Measurements from ENCODE around the gene CD300C. TPM values are rescaled to one million over a fixed set of nuclear protein-coding genes. Genes with fewer than 3 reads are reported as not detected.
A peak's percentile ranks its signal among the peaks of the same experiment; 100 is the strongest.

The CD300C gene
- total RNA-seq, 2 donors from 2014 or later = 0.35 to 1.1 TPM

DNA sequence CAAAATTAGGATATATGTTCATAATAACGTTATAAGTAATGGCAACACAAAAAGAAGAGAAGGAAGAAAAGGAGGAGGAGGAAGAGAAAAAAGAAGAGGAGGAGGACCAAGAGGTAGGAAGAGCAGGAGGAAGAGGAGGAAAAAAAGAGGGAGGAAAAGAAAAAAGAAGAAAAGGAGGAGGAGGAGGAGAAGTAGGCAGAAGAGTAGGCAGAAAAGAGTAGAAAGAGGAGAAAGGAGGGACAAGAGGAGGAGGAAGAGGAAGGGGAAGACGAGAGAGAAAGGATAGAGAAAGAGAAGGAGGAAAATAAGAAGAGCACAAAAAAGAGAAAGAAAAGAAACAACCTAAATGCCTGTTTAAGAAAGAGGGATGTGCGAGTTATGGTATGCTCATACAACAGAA lies 9.0 kb downstream of the CD300C start:
- no peaks in the 10 kb centered on the region for H3K36me3 ChIP-seq
- intact Hi-C loops (cut with DNase I) = no loop called here
- no peak overlapping the region for H3K9ac ChIP-seq (ENCODE audit: low read depth in 2 of 2, low read length in 2 of 2)
- no peak for DNase-seq
- H3K4me3 ChIP-seq = no peak overlapping the region
- H3K27me3 ChIP-seq = no peaks in the 10 kb centered on the region
- no peaks in the 10 kb centered on the region for H3K9me3 ChIP-seq
- TF ChIP-seq, protein P1, sequence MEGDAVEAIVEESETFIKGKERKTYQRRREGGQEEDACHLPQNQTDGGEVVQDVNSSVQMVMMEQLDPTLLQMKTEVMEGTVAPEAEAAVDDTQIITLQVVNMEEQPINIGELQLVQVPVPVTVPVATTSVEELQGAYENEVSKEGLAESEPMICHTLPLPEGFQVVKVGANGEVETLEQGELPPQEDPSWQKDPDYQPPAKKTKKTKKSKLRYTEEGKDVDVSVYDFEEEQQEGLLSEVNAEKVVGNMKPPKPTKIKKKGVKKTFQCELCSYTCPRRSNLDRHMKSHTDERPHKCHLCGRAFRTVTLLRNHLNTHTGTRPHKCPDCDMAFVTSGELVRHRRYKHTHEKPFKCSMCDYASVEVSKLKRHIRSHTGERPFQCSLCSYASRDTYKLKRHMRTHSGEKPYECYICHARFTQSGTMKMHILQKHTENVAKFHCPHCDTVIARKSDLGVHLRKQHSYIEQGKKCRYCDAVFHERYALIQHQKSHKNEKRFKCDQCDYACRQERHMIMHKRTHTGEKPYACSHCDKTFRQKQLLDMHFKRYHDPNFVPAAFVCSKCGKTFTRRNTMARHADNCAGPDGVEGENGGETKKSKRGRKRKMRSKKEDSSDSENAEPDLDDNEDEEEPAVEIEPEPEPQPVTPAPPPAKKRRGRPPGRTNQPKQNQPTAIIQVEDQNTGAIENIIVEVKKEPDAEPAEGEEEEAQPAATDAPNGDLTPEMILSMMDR (IDR thresholded peaks at IDR 0.05) = no peak
- no peak overlapping the region for H3K27ac ChIP-seq
- no peaks in the 10 kb centered on the region for H3K4me1 ChIP-seq

DNA sequence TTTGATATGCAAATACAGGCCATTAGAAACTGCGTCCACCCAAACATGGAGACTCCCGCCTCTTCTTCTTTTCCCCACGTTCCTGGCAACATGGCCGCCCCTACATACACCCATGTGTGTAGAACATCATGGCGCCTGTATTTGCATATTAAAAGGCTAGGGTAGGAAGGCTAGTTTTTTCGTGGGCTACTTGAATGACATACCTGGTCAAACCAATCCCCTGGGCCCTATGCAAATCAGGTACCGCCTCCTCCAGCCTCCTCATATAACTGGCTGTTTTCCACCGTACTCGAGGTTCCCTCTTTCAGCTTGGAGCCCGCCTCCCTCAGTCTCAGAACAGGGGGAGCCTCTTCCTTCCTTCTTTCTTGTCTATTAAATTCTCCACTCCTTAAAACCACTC lies 13.8 kb downstream of the CD300C start:
- H3K27me3 ChIP-seq = no peaks in the 10 kb centered on the region
- no peak overlapping the region for H3K4me3 ChIP-seq
- TF ChIP-seq, protein P1 (IDR thresholded peaks at IDR 0.05) = no peak
- intact Hi-C loops (cut with DNase I) = no loop called here
- no peak overlapping the region for H3K9ac ChIP-seq (ENCODE audit: low read depth in 2 of 2, low read length in 2 of 2)
- no peaks in the 10 kb centered on the region for H3K9me3 ChIP-seq
- H3K27ac ChIP-seq = no peak overlapping the region
- no peaks in the 10 kb centered on the region for H3K36me3 ChIP-seq
- no peaks in the 10 kb centered on the region for H3K4me1 ChIP-seq
- DNase-seq = peak; percentile 48

- no peak within 1 kb of the TSS for H3K9ac ChIP-seq (ENCODE audit: low read depth in 2 of 2, low read length in 2 of 2)
- no peaks in the 10 kb centered on the region for H3K27me3 ChIP-seq
- no peaks in the 10 kb centered on the region for H3K9me3 ChIP-seq
- H3K4me1 ChIP-seq = no peaks in the 10 kb centered on the region
- no peak within 1 kb of the TSS for H3K4me3 ChIP-seq
- no peaks in the 10 kb centered on the region for H3K36me3 ChIP-seq
- intact Hi-C loops (cut with DNase I) = no loop called here
- DNase-seq = peak; percentile 12
- no peak within 1 kb of the TSS for H3K27ac ChIP-seq
- TF ChIP-seq, protein P1 (IDR thresholded peaks at IDR 0.05) = no peak
Observed at GRCh38 chr17:74531231-74531761, 14.6 kb downstream of the CD300C start, which contains the start of gene CD300LB. Gene CD300LB, minus strand, starts transcription at chr17:74531475. Its CDS starts 125 bp downstream, at chr17:74531350.

DNA sequence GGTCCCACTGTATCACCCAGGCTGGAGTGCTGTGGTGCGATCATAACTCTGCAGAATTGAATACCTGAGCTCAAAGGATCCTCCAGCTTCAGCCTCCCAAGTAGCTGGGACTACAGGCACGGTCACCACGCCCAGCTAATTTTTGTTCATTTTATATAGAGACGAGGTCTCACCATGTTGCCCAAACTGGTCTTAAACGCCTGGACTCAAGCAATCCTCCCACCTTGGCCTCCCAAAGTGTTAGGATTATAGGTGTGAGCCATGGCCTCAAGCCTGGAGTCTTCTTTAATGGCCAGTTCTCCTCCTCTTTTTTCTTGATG lies 15.1 kb downstream of the CD300C start:
- Histone ChIP-seq H3K36me3 (no peaks in the 10 kb centered on the region), H3K9ac (ENCODE audit: low read depth in 2 of 2, low read length in 2 of 2) (no peak overlapping the region), H3K9me3 (no peaks in the 10 kb centered on the region), H3K27ac (no peak overlapping the region), H3K27me3 (no peaks in the 10 kb centered on the region), H3K4me3 (no peak overlapping the region), H3K4me1 (no peaks in the 10 kb centered on the region)
- no peak for DNase-seq
- TF ChIP-seq, protein P1 (IDR thresholded peaks at IDR 0.05) = no peak
- intact Hi-C loops (cut with DNase I) = no loop called here

DNA sequence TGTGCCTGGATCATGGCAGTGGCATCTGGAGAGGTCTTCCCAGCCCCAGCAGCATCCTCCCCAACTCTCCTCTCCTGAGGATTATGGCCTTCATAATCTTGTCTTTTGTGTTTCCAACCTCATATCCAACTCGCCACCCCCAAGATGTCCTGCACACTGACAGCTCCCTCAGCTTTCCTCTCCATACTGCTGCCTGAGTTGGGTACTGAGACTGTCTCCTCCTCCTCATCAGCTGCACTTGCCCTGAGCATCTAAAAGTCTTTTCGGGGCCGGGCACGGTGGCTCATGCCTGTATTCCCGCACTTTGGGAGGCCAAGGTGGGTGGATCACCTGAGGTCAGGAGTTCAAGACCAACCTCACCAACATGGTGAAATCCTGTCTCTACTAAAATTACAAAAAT lies 16.7 kb downstream of the CD300C start:
- H3K4me3 ChIP-seq = no peak overlapping the region
- H3K27me3 ChIP-seq = no peaks in the 10 kb centered on the region
- H3K27ac ChIP-seq = no peak overlapping the region
- no peaks in the 10 kb centered on the region for H3K4me1 ChIP-seq
- H3K36me3 ChIP-seq = no peaks in the 10 kb centered on the region
- intact Hi-C loops (cut with DNase I) = no loop called here
- DNase-seq = no peak
- TF ChIP-seq, protein P1 (IDR thresholded peaks at IDR 0.05) = no peak
- no peak overlapping the region for H3K9ac ChIP-seq (ENCODE audit: low read depth in 2 of 2, low read length in 2 of 2)
- H3K9me3 ChIP-seq = no peaks in the 10 kb centered on the region
